HG02759 (cell line): ENCODE results near the gene ERP29.
"Not testable (repeated sequence)": the region's sequence is repeated elsewhere in the genome, so short reads cannot be mapped to it uniquely, and the experiment has no call there.

Source experiments
- ATAC-seq: cut with Tn5 transposase; IDR thresholded peaks from one replicate; pipeline ENCODE4 v1.9.1; 2021; ENCODE audit warnings: mild to moderate bottlenecking, moderate library complexity; ENCODE audit not compliant: unreplicated experiment

ERP29 gene

GRCh38 chr12:112031472-112031871 lies 18.2 kb downstream of the ERP29 start:
- no peak for ATAC-seq

- ATAC-seq: no peak
Measured at GRCh38 chr12:112032292-112032691, 19.1 kb downstream of the ERP29 start.

GRCh38 chr12:112035219-112035785 lies 22.1 kb downstream of the ERP29 start:
- no peak for ATAC-seq

GRCh38 chr12:112036614-112037013 lies 23.4 kb downstream of the ERP29 start:
- ATAC-seq: not testable (repeated sequence)

- ATAC-seq: no peak
Measured at GRCh38 chr12:112046003-112046402, 32.8 kb downstream of the ERP29 start.

GRCh38 chr12:112049351-112049750 lies 36.1 kb downstream of the ERP29 start:
- no peak for ATAC-seq

GRCh38 chr12:112061137-112061536 lies 47.9 kb downstream of the ERP29 start:
- ATAC-seq: no peak

- ATAC-seq: no peak
Measured at GRCh38 chr12:112063273-112063672, 50.0 kb downstream of the ERP29 start.

- no peak for ATAC-seq
Measured at GRCh38 chr12:112066566-112066965, 53.3 kb downstream of the ERP29 start.
